AG09309 (cell line): ENCODE data around the gene ZNF83.
"Not testable (repeated sequence)": the region's sequence is repeated elsewhere in the genome, so short reads cannot be mapped to it uniquely, and the experiment has no call there.

ENCODE experiments used
- DNase-seq: peaks from one replicate; pipeline ENCODE4 v3.0.0-alpha.2; 2010; ENCODE audit warnings: low read depth
- H3K4me3 ChIP-seq: 2 replicates; pipeline ENCODE4 v1.5.1; 2011; ENCODE audit warnings: mild to moderate bottlenecking, low read depth, low read length, moderate library complexity; ENCODE audit not compliant: control insufficient read depth
- TF ChIP-seq, protein P1 (sequence below): IDR thresholded peaks from 2 replicates; pipeline ENCODE4 v1.5.1; 2011; ENCODE audit warnings: mild to moderate bottlenecking, low read depth, low read length, inconsistent platforms; ENCODE audit not compliant: insufficient read depth, control insufficient read depth; ENCODE audit errors: missing control alignments

ZNF83 gene

DNA sequence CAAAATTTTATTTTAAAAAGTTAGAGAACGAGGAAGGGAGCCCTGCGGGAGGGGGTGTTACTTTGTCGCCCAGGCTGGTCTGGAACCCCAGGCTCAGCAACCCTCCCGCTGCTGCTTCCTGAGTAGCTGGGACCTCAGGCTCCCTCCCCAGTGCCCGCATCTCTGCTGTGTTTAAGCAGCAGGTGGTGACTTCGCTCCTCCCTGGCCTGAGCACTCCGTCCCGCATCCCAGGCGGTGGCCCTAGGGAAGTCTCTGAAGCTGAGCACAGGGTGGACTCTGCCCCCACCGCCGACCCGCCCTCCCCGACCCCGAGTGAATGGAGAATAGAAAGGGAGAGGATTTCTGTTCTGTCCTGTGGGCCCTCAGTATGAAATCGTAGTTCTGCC is 37.5 kb downstream of the ZNF83 start:
- DNase-seq = no peak
- H3K4me3 ChIP-seq = peak overlapping the region; percentile 62
- TF ChIP-seq, protein P1, sequence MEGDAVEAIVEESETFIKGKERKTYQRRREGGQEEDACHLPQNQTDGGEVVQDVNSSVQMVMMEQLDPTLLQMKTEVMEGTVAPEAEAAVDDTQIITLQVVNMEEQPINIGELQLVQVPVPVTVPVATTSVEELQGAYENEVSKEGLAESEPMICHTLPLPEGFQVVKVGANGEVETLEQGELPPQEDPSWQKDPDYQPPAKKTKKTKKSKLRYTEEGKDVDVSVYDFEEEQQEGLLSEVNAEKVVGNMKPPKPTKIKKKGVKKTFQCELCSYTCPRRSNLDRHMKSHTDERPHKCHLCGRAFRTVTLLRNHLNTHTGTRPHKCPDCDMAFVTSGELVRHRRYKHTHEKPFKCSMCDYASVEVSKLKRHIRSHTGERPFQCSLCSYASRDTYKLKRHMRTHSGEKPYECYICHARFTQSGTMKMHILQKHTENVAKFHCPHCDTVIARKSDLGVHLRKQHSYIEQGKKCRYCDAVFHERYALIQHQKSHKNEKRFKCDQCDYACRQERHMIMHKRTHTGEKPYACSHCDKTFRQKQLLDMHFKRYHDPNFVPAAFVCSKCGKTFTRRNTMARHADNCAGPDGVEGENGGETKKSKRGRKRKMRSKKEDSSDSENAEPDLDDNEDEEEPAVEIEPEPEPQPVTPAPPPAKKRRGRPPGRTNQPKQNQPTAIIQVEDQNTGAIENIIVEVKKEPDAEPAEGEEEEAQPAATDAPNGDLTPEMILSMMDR = no peak

DNA sequence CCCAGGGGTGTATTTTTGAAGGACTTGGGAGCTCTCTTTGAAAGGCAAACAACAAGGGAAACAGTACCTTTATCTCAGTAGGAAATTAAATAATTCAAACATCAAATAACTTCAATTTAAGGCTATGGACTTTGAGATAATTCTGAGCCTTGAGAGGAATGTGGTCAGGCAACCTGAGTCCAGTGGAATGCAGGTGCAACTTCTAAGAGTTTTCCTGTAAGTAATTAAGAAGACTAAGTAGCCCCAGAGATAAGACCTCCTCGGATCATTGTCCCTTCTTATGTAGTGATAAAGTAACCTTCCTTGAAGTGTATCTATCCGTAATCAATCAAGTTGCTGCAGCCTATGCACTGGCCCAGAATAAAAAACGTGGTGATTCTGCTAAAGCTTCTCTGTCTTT is 38.9 kb downstream of the ZNF83 start:
- H3K4me3 ChIP-seq = no peak overlapping the region
- DNase-seq = no peak
- TF ChIP-seq, protein P1 = no peak

DNA sequence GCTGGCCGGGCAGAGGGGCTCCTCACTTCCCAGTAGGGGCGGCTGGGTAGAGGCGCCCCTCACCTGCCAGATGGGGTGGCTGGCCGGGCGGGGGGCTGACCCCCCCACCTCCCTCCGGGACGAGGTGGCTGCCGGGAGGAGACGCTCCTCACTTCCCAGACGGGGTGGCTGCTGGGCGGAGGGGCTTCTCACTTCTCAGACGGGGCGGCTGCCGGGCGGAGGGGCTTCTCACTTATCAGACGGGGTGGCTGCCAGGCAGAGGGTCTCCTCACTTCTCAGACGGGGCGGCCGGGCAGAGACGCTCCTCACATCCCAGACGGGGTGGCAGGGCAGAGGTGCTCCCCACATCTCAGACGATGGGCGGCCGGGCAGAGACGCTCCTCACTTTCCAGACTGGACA is 44.7 kb downstream of the ZNF83 start:
- not testable (repeated sequence) for DNase-seq, H3K4me3 ChIP-seq

GRCh38 chr19:52592301-52592700 is 45.9 kb downstream of the ZNF83 start:
- TF ChIP-seq, protein P1 = no peak
- no peak overlapping the region for H3K4me3 ChIP-seq
- DNase-seq = no peak

- TF ChIP-seq, protein P1 = no peak
- no peak overlapping the region for H3K4me3 ChIP-seq
- DNase-seq = no peak
Observed at GRCh38 chr19:52590728-52591127, 47.4 kb downstream of the ZNF83 start.

DNA sequence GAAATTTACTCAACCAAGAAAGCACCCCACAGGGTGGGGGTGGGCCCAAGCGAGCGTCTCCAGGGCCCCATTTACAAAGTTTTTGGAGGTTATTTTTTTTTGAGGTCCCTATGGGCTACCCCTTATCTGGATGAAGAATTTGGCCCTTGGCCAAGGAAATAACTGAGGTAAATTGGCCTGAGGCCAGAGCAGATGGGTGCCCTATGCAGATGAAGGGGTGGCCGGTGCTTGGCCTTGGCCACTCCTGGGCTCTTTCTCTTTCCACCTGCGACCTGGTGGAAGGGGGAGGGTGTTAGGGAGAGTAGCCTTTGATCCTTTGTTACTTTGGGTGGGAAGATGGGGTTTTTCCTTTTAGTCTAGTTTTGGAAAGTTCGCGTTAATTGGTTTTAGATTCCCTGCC is 52.6 kb downstream of the ZNF83 start:
- TF ChIP-seq, protein P1 = no peak
- no peak overlapping the region for H3K4me3 ChIP-seq
- no peak for DNase-seq

DNA sequence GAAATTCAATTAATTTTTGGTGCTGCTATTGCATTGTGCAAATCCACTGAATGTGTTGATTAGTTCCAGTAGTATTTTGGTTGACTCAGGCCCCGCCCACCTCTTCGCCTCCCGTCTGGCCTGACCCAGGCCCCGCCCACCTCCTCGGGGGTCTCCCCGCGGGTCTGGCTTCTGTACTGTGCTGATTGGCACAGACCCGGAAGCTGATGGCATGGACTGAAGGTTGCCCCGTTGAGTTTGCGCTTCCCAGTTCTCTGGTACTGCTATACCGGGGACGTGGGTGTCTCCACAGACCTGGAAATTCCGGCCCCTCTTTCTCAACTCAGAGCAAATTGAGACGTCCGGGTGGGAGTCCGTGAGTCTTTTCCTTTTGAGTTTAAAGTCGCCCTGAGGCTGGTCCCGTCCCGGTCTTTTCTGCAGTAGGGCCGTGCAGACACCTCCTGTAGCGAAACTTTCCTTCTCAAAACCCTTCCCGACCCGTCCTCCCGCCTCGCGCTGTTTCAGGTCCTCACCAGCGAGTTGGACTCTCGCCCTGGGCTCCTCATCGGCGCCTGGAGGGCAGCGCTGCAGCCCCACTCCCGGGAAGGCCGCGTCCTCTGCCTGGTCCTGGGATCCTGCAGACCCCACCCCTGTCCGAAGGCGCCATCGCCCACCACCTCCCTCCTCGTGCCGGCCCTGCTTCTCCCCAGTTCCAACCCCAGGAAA is 53.3 kb downstream of the ZNF83 start:
- H3K4me3 ChIP-seq = no peak overlapping the region
- DNase-seq = no peak
- TF ChIP-seq, protein P1 = no peak
